NCI-H446 (cell line): ENCODE measurements around the gene VPS54.
A peak's percentile ranks its signal among the peaks of the same experiment; 100 is the strongest.
"Not testable (repeated sequence)": the region's sequence is repeated elsewhere in the genome, so short reads cannot be mapped to it uniquely, and the experiment has no call there.

Source experiments
- DNase-seq, 2 experiments: peaks; one replicate each; lab custom pipeline; 2025; lab: John Stamatoyannopoulos, UW

Gene VPS54

DNA sequence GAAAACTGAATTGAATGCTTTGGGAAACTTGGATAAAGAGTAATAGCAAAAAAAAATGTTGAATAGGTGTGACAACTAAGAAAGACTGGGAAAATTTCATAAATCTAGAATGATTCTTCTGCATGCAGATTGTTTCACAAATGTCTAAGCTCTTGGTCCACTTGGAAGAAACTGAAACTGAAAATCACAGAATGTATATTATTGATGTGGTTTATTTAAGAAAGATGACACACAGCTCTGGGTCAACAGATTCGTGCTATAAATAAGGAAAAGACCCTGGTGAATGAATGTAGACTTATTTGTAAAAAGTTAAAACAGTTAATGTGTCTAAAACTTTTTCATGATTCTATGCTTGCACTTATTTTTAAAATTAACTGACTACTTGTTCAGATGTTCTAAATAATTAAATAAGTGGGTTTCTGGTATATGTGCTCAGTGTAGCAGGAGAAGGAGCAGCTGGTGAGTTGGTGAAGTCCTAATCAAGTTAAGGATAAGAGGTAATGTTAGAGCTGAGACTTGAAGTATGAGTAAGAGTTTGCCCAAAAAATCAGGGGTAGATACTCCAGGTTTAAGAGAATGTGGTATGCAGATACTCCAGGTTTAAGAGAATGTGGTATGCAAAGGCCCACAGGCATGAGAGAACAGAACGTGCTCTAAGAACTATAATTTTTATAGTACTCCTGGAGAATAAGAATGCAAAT, 153.1 kb downstream of the VPS54 start:
- no peak for DNase-seq

DNA sequence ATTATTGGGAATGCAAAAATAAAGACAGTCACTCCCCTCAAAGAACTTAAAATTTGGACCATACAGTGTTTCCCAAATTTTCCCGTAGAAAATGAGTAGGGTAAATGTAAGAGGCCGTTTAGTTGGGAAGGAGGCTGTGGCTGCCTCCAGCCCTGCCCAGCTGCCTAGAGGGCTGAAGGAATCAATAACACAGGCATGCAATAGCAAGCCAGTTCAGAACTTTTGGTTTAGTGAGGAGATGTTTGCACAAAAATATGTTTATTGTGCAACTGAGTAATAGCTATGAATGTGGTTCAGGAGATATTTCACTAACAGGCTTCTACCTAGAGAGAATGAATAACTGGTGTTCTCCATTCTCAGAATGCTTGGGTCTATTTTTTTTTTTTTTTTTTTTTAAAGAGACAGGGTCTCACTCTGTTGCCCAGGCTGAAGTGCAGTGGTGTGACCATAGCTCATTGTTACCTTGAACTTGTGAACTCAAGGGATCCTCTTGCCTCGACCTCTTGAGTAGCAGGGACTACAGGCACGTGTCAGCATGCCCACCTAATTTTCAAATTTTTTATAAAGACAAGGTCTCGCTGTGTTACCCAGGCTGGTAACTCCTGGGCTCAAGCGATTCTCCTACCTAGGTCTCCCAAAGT, 153.9 kb downstream of the VPS54 start:
- DNase-seq = no peak

DNA sequence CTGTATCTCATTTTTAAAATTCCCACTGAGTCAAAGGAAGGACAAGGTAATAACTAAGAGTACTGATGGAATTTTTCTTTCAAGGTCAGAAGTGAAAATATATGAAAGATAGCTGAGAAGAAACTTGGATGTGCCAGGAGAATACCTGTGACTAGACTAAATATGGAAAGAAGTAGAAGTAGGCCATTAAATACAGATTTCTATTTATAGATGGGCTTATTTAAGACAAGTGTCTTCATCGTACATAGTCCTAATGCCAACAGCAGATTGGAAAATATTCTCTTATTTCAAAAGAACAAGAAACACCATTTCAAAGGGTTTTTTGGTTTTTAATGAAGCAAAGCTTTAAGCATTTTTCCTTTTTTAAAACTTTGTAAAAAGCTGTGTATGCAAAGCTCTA, 155.5 kb downstream of the VPS54 start:
- no peak for DNase-seq

DNA sequence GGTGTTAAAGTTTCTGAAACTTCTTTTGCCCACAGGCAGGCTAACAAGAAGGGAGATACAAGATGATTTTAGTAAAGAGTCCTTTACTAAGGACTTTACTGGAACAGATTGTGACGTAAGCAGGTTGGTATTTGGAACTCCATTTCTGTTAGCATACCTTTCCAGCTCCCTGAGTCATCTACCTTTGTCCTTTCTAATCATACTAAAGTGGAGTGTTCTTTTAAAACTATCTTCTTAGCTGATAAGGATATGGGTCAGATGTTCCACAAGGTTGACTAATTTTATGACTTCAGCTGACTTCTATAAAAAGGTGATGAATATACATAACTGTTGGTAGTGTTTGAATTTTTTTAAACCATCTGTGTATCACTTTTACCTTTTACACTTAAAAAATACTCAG, 156.4 kb downstream of the VPS54 start:
- DNase-seq = no peak

DNA sequence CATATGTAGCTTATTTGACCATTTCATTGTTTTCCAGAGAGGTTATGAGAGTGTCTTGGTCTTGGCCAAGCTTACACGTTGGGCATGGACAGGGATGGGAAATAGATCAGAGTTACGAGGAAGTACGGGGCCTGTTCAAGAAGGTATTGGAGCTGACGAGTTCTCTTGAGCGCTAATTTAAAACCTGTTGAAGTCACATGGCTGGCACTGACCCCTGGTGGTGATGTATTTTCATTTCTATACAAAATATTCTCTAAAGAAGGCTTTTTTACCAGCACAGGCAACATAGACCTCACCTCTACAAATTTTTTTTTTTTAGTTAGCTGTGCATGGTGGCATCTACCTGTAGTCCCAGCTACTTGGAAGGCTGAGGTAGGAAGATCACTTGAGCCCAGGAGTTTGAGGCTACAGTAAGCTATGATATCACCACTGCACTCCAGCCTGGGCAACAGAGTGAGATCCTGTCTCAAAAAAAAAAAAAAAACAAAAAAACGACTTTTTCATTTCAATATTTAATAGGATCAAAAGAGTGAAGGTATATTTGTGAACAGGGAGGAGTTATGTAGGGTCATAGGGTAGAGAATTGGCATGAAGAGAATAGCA, 157.9 kb downstream of the VPS54 start:
- DNase-seq = peak; percentile 30 to 55

DNA sequence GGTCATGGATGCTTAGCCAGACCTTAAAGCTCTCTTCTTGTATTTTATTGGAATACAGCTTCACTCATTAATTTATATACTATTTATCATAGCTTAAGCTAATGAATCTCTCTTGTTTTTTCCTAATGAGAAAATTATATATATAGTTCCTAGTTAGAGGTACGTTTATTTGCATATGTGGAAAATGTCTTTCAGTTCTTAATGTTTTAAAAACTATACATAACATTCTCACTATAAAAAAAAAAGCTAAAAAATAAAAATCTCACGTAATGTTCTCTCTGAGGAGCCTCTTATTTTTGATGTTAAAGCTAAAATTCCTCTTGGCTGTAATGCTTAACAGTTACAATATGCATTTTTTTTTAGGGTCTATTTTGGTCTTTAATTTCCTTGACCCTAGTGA, 160.9 kb downstream of the VPS54 start:
- no peak for DNase-seq

DNA sequence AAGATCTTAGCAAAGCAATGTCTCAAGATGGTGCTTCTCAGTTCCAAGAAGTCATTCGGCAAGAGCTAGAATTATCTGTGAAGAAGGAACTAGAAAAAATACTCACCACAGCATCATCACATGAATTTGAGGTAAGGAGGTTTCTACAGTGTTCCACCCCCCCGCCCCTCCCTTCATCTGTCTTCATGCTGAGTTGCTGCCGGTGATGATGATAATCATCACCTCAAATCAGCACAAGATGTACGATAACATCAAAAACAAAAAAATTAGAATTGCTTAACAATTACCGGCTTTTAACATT, 163.0 kb downstream of the VPS54 start:
- no peak for DNase-seq

DNA sequence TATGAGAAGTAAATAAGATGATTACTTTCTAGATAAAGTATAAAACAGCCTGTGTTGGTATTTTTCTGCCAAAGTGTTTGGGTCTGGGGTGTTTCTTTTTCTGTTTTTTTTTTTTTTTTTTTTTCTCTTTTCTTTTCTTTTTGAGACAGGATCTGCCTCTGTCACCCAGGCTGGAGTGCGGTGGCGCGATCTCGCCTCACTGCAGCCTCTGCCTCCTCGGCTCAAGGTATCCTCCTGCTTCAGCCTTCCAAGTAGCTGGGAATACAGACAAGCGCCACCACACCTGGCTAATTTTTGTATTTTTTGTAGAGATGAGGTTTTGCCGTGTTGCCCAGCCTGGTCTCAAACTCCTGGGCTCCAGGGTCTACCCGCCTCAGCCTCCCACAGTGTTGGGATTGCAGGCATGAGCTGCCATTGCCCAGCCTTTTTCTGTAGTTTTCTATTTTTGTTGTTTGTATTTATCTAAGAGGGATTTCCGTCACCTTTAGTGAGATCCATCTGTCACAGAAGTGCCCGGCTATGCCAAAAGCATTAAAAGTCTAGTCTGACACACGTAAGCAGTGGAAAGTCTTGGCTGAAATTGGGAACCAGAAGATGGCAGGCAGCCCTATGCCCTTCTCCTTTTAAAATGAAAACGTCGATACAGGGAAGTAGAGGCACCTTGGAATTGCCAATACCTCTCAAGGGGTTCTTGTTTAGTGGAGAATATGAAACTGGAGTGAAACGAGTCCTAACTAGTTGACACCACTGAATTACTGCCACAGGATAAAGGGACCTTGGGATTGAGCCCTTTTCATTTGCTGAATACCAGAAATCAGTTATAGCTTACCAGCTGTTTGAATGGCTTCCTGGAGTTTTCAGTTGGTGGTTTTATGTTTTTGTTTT, 163.6 kb downstream of the VPS54 start:
- DNase-seq = no peak

DNA sequence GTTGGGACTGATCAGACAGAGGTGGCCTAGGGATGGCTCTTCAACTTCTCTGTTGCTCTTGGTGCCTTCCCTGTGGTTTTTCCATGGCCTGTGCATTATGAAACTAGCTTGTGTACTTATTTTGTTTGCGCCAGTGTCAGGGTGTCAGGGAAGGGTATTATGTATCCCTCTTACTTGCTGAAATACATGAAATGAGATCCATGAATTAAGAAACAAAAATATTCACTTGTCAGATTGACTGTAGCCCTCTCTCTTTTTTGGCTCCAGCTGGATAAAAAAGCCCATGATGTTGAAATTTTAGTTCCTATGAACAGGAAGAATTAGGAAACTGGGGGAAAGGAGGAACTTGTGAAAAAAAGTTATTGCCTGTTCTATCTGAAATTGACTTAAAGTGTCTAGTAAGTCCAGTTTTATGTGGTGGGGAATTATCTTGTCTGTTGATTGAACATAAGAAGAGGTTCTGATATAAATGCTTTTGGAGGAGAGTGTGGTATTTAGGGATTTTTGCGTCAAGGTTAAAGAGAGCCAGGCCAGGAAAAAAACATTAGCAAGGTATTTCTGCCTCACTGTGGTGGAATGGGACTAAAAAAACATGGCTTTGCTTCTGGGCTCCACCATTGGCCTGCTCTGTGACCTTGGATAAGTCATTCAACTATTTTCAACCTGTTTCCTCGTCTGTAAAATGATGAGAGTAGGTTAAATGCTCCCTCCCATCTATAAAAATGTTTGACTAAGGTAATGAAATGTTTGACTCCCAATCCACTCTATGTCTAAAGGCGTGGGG, 165.5 kb downstream of the VPS54 start:
- no peak for DNase-seq

DNA sequence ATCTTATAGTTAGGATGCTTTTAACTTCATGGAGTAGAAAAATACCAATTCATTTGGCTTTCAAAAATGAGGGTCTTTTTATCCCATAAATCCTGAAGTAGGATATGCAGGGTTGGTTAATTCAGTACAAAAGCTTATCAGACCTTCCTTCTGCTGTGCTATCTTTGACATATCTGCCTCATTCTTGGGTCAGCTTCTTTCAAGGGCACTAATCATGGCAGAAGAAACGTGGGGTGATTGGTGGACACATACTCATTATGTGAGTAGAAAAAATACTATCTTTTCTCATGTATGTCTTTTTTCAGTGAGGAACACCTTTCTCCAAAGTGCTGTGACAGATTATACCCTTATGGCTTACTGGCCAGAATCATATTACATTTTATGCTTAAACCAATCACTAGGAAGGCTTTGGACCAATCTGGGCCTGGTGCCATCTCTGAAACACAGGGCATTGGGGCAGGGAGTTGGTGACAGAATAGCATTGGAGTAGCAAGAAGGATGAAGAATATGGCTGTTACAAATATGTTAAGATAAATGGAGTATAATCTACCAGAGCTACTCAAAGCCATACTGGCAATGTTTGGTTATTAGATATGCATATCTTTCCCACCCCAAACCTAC, 167.4 kb downstream of the VPS54 start:
- no peak for DNase-seq

DNA sequence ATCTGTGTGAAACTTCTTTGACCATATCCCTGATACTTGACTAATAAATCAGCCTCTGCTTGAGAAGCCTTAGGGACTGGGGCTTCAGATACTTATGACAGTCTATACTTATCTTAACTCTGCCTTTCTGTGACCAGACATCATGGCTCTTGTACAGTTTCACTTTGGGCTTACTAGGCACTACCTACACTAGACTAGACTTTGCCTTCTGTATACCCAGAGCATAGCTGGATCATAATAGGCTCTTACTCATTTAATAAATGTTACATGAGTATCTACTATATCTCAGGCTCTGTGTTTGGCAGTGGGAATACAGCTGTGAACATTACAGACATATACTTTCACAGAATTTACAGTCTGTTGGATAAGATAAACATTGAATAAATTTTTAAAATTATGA, 168.6 kb downstream of the VPS54 start:
- no peak for DNase-seq

DNA sequence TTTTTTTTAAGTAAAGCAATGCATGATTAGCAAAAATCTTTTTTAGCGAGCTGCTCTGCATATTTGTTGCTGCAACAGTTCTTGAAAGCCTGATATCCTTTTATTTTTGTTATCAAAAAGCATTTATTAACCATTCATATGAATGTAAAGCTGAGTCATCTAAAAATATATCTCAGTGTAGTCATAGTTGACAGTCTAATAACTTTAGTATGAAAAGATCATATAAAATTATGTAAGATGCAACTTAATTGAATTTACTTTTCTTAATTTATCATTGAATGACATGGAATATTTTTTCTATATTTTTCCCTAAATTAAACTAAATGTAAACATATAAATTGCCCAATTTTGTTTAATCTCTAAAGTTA, 169.0 kb downstream of the VPS54 start:
- no peak for DNase-seq

DNA sequence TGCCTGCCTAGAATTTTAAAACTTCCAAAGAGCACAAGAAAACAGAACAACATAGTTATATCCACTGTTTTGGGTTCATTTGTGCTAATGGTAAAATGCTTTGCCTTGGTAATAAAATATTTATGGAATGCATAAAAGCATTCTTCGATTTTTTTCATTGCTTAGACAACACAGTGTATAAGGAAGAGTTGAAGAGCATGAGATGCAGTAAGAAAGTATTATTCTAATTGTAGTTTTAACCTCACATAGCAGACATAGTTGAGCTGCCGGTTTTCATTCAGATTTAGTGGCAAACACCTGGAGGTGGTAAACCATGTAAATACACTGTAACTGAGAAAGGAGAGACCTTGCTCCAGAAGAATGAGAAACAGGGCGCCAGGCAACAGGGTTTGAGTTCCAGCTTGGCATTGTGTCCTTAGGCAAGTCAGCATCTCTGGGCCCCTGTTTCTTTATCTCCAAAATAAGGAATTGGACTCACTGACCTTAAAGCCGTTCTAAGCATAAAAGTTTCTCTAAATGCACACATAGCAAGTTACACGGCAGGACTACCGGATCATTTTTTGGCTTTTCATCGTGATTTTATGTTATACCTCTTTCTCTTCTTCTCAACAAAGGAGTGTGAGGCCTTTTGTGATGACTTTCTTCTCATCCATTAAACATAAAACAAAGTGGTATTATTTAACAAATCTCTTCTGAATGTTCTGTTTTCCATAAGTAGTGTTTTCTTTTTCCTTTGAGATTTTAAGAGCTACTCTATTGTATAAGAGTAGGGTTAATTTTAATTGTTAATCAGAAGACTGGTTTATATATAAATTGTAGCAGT, 169.6 kb downstream of the VPS54 start:
- DNase-seq = no peak

DNA sequence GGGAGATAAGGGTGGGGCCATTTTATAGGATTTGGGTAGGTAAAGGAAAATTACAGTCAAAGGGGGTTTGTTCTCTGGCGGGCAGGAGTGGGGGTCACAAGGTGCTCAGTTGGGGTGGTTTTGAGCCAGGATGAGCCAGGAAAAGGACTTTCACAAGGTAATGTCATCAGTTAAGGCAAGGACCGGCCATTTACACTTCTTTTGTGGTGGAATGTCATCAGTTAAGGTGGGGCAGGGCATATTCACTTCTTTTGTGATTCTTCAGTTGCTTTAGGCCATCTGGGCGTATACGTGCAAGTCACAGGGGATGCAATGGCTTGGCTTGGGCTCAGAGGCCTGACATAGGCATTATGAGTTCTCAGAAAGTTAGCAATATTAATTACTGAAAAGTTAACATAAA, 171.7 kb downstream of the VPS54 start:
- not testable (repeated sequence) for DNase-seq

DNA sequence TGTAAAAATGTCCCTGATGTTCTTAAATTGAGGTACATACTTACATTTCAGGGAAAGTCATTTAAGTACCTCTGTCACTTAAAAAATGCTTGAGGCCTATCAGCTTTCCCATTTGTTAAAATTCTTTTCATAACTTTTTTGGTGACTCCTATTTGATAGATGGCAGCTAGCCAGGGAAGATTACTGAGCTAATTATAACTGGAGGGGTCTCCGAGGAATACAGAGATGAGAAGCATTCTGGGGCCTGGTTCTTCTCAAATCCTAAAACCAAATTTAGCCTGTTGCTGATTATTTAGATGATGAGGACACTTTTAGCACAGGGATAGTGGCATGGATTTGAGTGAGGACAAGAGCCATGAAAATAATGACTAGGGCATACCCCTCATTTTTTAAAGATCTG, 172.7 kb downstream of the VPS54 start:
- DNase-seq = peak in 1 of 2 experiments; percentile 13

DNA sequence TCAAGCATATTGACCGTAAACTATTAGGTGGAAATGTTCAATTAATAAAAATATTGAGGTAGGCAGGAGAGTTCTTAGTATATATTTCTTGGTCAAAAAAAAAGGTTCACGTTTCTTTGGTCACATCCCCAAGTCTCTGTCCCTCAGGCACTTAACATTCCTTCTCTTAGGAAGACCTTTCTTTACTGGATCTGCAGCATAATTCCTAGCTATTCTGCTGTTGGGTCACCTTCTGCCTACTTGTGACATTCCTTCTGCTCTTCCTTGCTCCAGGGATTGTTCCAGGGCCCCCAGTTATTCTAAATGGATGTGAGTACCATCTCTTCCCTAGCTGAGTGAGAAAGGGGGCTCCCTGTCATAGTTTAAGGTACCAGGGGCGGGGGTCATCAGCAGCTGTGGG, 173.4 kb downstream of the VPS54 start:
- no peak for DNase-seq

DNA sequence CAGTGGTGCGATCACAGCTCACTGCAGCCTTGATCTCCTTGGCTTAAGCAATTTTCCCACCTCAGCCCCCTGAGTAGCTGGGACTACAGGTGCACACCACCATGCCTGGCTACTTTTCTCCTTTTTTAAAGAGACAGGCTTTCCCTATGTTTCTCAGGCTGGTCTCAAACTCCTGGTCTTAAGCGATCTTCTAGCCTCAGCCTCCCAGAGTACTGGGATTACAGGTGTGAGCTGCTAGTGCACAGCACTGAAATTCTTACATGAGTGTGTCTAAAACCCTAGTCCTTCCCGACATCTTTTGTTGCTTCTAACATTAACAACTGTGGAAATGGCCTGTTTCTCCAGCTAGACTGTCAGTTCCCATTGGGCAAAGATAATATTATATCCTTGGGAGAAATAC, 174.6 kb downstream of the VPS54 start:
- DNase-seq = no peak

DNA sequence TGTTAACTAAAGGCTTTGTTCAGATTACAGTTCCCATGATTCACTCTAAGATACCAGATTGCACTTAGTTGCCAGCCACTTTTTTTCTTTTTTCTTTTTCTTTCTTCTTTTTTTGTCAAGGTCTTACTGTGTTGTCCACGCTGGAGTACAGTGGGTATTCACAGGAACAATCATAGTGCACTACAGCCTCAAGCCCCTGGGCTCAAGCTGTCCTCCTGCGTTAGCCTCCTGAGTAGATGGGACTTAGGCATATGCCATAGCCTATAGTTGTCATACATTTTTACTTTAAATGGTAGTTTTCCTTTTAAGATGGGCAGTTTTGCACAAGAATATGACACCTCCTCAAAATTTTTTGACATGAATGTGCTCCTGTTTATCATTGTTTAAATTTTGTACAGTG, 175.4 kb downstream of the VPS54 start:
- DNase-seq = no peak

DNA sequence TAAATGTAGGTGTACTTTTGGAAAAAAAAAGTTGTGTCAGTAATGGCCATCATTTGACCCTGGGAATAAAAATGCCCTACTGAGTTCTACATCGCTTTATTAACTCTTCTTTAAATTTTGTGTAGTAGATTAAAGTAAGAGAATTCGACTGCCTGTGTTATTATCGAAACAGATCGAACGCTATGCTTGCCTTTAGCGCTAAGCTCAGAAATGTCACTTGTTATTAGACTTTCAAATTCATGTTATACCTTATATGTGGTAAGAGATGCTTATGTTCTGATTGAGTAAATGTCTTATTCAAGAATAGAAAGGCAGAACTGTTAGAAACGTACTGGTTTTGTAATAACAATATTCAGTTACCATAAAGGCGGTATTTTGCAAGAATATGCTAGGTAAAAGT, 176.1 kb downstream of the VPS54 start:
- DNase-seq = no peak

DNA sequence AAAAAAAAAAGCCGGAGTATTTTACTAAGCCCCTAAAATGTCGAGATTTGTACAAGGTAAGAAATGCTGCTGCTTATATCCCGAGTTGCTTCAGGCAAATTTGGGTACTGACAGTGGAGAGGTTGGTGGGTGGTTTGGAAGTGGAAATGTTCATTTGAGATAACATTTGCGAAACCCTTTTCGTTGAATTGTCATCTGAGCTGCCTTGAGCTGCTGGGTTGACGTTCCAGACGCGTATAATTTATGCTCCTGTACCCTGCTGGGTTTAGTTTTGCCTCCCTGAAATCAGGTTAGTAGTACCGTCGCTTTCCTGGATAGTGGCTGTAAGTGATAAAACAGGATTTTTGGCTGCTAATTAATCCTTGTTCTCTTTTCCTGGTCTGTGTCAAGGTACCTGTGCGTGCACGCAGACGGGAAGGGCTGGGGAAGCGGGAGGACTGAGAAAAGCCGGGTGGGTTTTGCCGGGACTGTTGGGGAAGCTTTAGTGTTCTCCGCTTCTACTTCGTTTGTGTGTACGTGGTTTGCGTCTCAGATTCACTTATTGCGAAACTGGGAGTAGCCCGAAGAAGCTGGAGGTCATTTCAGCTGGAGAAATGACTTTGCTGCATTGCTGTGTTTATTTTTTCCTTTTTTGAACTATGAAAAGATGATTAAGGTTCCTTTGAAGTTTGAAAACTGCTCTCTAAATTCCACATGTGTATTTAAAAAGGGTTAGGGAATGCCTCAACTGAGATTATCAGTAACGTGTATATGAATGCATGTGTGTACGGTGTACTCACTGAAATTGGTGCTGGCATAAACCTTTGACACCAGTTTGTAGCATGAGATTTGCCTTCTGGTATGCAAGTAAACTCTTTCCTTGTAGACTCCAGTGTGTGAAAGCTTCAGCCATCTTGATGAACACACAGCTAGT, 176.8 kb downstream of the VPS54 start:
- no peak for DNase-seq
